CD4-positive, alpha-beta T cell treated with Interleukin-17A for 4 hours (primary cell): ENCODE results near the gene CCDC134.

Source experiments
- DNase-seq: peaks from one replicate; pipeline ENCODE4 v3.0.0-alpha.2; 2020; ENCODE audit warnings: mixed read lengths

The CCDC134 gene

GRCh38 chr22:41787331-41787730 is 13.1 kb upstream of the CCDC134 start:
- DNase-seq = no peak

- no peak for DNase-seq
Observed at GRCh38 chr22:41793871-41794270, 6.6 kb upstream of the CCDC134 start.

GRCh38 chr22:41798736-41799135 is 1.7 kb upstream of the CCDC134 start:
- no peak for DNase-seq

DNA sequence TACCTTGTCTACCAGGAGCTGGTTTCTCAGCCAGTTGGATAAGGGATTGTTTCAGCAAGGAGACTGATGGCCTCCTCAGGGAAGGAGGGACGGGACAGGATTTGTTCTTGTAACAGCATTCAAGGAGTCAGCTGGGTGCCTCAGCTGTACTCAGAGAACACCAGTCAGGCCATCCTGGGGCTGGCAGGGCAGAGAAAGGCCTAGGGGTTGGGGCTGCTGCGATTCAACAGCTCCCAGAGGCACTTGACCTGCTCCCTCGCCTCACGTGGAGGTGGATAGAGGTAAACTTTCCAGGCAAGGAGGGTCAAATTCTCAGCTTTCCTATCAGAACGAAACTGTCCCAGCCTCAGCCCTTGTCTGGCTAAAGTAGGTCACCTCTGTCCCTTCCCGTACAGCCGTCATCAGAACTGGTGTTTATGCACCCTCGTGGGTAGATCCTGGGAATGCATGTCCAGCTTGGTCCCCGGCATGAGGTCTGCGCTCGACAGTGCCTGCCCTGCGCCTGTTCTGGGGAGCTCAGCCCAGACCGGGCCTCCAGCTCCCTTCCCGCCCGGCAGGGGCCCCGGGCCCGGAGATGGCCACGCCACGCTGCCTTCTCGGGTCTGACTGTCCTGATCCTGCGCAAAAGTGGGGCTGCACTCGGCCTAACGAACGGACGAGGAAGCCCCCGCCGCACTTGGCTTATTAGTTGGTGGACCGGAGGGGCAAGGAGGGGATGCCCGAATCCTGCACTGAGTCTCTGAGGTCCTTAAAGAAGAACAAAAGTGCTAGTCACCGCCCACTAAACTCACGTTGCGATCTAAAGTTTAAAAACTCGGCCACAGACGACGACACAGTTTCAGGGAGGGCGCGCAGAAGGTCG is 762 bp upstream of the CCDC134 start:
- peak; percentile 16 for DNase-seq

- DNase-seq = no peak
Observed at GRCh38 chr22:41801147-41801819, 804 bp downstream of the CCDC134 start.

DNA sequence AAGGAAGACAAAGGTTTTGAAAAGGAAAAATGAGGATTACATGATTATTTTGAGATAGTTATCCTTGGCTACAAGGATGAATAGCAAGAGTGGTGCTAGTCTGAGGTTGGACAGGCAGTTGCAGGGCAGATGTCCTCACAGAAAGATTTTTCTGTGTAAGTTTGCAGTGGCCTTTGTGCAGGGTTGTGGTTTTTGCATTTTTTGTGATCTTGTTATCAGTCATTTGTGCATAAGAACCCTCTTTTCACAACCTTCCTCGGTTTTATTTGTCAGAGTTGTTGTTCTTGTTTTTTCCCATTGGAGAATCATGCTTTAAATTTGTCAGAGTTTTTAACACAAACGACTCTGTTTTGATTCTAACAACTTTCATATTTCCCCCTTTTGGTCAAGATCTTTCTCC is 1.4 kb downstream of the CCDC134 start:
- no peak for DNase-seq

DNA sequence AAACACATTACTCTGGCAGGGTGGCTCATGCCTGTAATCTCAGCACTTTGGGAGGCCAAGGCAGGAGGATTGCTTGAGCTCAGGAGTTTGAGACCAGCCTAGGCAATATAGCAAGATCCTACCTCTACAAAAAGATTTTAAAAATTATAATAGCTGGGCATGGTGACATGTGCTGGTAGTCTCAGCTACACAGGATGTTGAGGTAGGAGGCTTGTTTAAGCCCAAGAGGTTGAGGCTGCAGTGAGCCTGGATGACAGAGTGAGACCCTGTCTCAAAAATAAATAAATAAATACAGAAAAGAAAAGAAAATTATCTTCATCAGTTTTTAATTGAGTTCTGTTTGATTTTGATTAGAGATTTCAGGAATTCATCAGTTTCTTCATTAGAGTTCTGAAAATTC is 5.2 kb downstream of the CCDC134 start:
- DNase-seq = no peak

- DNase-seq = no peak
Observed at GRCh38 chr22:41808400-41808799, 7.9 kb downstream of the CCDC134 start.

DNA sequence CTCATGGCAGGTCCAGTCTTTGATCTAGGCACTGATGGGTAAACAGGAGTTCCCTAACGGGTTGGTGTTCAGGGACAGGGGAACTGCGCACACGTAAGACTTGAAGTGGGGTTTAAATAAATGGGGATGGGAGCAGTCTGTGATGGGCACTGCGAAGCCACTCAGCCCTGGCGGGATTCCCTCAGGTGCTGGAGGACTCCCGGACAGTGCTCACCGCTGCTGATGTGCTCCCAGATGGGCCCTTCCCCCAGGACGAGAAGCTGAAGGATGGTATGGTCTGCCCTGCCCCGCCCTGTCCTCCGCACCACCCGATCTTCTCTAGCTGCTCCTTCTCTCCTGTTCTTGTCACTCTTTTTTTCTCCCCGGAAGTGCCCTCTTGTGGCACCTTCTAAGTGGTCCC is 9.5 kb downstream of the CCDC134 start:
- DNase-seq = no peak

DNA sequence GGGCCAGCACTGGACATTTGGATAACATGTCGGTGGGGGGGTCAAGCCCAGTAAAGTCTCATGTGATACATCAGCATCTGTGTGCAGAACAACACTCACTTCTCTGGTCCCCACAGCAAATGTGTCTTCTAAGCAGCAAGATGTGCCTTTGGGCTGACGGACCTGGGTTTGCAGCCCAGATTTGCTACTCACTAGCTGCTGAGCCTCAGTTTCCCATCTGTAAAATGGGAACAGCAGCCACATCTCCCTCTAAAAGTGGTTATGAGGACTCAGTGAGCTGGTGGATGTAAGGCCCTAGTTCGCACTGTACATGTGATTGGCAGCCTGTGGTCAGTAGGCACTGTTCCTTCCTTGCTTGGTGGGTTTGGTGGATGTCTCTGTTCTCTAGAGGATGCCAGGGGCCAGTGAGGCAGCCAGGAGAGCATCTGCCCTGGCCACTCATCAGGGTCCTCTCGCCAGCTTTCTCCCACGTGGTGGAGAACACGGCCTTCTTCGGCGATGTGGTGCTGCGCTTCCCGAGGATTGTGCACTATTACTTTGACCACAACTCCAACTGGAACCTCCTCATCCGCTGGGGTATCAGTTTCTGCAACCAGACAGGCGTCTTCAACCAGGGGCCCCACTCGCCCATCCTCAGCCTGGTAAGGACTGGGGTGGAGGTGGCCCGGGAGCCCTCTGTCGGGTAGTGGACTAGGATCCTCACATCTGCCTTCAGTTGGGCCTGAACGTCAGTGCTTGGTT is 12.5 kb downstream of the CCDC134 start:
- DNase-seq = no peak

- DNase-seq = no peak
Observed at GRCh38 chr22:41813726-41814410, 13.4 kb downstream of the CCDC134 start.

DNA sequence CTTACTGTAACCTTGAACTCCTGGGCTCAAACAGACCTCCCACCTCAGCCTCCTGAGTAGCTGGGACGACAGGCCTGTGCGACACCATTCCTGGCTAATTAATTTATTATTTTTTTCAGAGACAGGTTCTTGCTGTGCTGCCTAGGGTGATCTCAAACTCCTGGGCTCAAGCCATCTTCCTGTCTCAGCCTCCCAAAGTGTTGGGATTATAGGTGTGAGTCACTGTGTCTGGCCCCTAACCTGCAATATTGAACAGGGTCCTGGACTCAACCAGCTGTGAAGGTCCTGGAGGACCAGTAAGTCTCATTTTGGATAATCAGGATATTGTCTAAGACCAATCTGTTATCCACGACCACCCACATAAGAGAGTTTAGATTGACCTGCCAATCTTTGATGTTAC is 15.2 kb downstream of the CCDC134 start:
- no peak for DNase-seq

GRCh38 chr22:41816241-41816640 is 15.8 kb downstream of the CCDC134 start:
- no peak for DNase-seq

DNA sequence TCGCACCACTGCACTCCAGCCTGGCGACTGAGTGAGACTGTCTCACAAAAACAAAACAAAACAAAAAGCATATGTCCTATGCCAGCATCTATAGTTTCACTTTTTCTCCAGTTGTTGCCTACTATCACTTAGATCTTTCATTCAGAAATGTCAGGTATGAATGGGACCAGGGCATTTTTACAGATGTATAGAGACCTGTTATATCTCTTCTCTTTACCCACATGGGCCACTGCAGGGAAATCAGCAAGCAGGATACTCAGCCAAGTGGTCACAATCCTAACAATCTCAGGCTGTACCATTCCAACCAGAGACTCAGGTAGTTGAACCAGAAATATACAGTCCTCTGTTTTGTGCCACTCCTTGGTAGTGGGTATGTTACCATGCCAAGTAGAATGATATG is 16.4 kb downstream of the CCDC134 start:
- DNase-seq = no peak

GRCh38 chr22:41818011-41818410 is 17.5 kb downstream of the CCDC134 start:
- no peak for DNase-seq

GRCh38 chr22:41818596-41818995 is 18.1 kb downstream of the CCDC134 start:
- no peak for DNase-seq

GRCh38 chr22:41819257-41819656 is 18.8 kb downstream of the CCDC134 start:
- no peak for DNase-seq

DNA sequence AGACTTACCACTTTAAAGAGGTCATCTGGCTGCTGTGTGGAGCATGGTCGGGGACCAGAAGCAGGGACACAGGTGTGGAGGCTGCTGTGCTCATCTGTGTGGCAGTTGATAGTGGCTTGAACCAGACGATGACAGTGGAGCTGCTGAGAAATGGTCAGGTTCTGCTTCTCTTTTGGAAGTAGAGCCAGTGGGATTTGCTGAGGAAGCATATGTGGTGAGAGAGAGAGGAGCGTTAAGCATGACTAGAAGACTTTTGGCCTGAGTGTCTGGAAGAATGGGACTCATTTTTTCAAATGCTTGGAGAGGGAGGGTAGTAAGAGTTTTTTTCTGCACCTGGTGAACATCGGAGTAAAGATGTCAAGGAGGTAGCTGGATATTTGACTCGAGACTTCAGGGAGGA is 20.0 kb downstream of the CCDC134 start:
- no peak for DNase-seq

DNA sequence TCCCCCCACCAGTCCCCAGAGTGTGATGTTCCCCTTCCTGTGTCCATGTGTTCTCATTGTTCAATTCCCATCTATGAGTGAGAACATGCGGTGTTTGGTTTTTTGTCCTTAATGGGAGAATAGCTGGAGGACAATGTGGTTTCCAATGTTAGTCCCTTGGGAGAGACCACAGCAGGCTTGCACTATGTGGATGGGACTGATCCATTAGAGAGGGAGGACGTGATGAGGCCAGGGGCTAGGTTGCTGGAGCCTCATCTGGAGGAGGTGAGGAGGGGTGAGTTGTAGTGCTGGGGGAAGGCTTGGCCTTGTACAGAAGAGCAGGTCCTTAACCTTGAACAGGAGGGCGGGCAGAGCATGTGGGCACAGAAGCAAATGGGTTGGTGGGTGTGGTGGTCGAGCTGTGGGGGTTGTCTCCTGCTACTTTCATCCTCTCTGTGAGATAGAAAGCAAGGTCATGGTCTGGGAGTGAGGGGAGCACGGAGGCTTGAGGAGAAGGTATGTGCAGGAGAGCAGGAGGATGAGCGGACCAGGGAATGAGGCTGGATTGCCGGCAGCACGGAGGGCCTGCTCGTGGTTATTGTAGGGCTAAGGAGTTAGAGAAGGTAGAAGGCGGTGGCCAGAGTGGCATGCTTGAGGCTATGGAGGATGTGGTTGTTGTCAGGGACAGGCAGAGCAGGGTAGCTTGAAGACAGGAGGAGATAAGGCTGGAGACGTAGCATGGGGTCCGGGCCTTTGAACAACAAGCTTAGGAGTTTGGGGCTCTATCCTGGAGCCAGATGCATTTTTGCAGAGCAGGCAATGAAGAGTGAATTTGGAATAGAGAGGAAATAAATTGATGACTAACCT is 21.2 kb downstream of the CCDC134 start:
- no peak for DNase-seq

- peak; percentile 45 for DNase-seq
Observed at GRCh38 chr22:41822317-41823057, 22.0 kb downstream of the CCDC134 start.

GRCh38 chr22:41823797-41824196 is 23.3 kb downstream of the CCDC134 start:
- no peak for DNase-seq
